Measurements from ENCODE around the gene SLC12A8. TPM values are rescaled to one million over a fixed set of nuclear protein-coding genes. Genes with fewer than 3 reads are reported as not detected.

The SLC12A8 gene
- polyA plus RNA-seq, 4 donors = 0.81 to 25.4 (median 4.9) TPM

- Histone ChIP-seq H3K4me1 (ENCODE audit: control insufficient read depth in 3 of 3, insufficient read depth in 2 of 3, low read depth in 1 of 3, low read length in 2 of 3) (peaks cover 0 to 4% (median 0%) of the 10 kb centered on the region in 3 donors), H3K4me3 (ENCODE audit: low read depth in 1 of 3, low read length in 3 of 3) (no peak overlapping the region), H3K9me3 (ENCODE audit: control insufficient read depth in 2 of 2, insufficient read depth in 1 of 2, low read depth in 1 of 2, low read length in 1 of 2) (no peaks in the 10 kb centered on the region), H3K27me3 (ENCODE audit: control insufficient read depth in 3 of 3, insufficient read depth in 3 of 3, low read length in 3 of 3) (no peaks in the 10 kb centered on the region), H3K36me3 (ENCODE audit: control insufficient read depth in 3 of 3, insufficient read depth in 2 of 3, low read depth in 1 of 3, low read length in 3 of 3) (peaks cover 0 to 24% (median 0%) of the 10 kb centered on the region in 3 donors), H3K27ac (ENCODE audit: low read depth in 1 of 3, low read length in 2 of 3) (no peak overlapping the region)
- no peak for FAIRE-seq
- no peak for DNase-seq
- WGBS, 3 donors = 56 to 82% (median 72%) methylated on average over 11 of the region's 11 CpGs
Measured at GRCh38 chr3:125119752-125120378, 92.7 kb downstream of the SLC12A8 start.

GRCh38 chr3:125118600-125118999 is 93.9 kb downstream of the SLC12A8 start:
- Histone ChIP-seq H3K9me3 (ENCODE audit: control insufficient read depth in 2 of 2, insufficient read depth in 1 of 2, low read depth in 1 of 2, low read length in 1 of 2) (no peaks in the 10 kb centered on the region), H3K27me3 (ENCODE audit: control insufficient read depth in 3 of 3, insufficient read depth in 3 of 3, low read length in 3 of 3) (no peaks in the 10 kb centered on the region), H3K4me3 (ENCODE audit: low read depth in 1 of 3, low read length in 3 of 3) (no peak overlapping the region), H3K36me3 (ENCODE audit: control insufficient read depth in 3 of 3, insufficient read depth in 2 of 3, low read depth in 1 of 3, low read length in 3 of 3) (peaks cover 0 to 24% (median 0%) of the 10 kb centered on the region in 3 donors), H3K27ac (ENCODE audit: low read depth in 1 of 3, low read length in 2 of 3) (no peak overlapping the region), H3K4me1 (ENCODE audit: control insufficient read depth in 3 of 3, insufficient read depth in 2 of 3, low read depth in 1 of 3, low read length in 2 of 3) (peaks cover 0 to 4% (median 0%) of the 10 kb centered on the region in 3 donors)
- no peak for DNase-seq
- WGBS, 3 donors = 97 to 99% (median 97%) methylated on average over 8 of the region's 8 CpGs
- FAIRE-seq = no peak

- WGBS, 3 donors = 77 to 99% (median 88%) methylated on average over 4 of the region's 4 CpGs
- Histone ChIP-seq H3K27ac (ENCODE audit: low read depth in 1 of 3, low read length in 2 of 3) (no peak overlapping the region), H3K36me3 (ENCODE audit: control insufficient read depth in 3 of 3, insufficient read depth in 2 of 3, low read depth in 1 of 3, low read length in 3 of 3) (peaks cover 0 to 27% (median 0%) of the 10 kb centered on the region in 3 donors), H3K4me1 (ENCODE audit: control insufficient read depth in 3 of 3, insufficient read depth in 2 of 3, low read depth in 1 of 3, low read length in 2 of 3) (peaks cover 0 to 4% (median 0%) of the 10 kb centered on the region in 3 donors), H3K4me3 (ENCODE audit: low read depth in 1 of 3, low read length in 3 of 3) (no peak overlapping the region), H3K27me3 (ENCODE audit: control insufficient read depth in 3 of 3, insufficient read depth in 3 of 3, low read length in 3 of 3) (no peaks in the 10 kb centered on the region), H3K9me3 (ENCODE audit: control insufficient read depth in 2 of 2, insufficient read depth in 1 of 2, low read depth in 1 of 2, low read length in 1 of 2) (no peaks in the 10 kb centered on the region)
- DNase-seq = no peak
- no peak for FAIRE-seq
Measured at GRCh38 chr3:125117631-125118191, 94.8 kb downstream of the SLC12A8 start.

- H3K4me1 ChIP-seq (ENCODE audit: control insufficient read depth in 3 of 3, insufficient read depth in 2 of 3, low read depth in 1 of 3, low read length in 2 of 3) = peaks cover 0 to 4% (median 0%) of the 10 kb centered on the region in 3 donors
- no peak overlapping the region for H3K27ac ChIP-seq (ENCODE audit: low read depth in 1 of 3, low read length in 2 of 3)
- FAIRE-seq (no peak), DNase-seq (no peak)
- H3K4me3 ChIP-seq (ENCODE audit: low read depth in 1 of 3, low read length in 3 of 3) = no peak overlapping the region
- H3K27me3 ChIP-seq (ENCODE audit: control insufficient read depth in 3 of 3, insufficient read depth in 3 of 3, low read length in 3 of 3) = no peaks in the 10 kb centered on the region
- no peaks in the 10 kb centered on the region for H3K9me3 ChIP-seq (ENCODE audit: control insufficient read depth in 2 of 2, insufficient read depth in 1 of 2, low read depth in 1 of 2, low read length in 1 of 2)
- peaks cover 0 to 28% (median 0%) of the 10 kb centered on the region in 3 donors for H3K36me3 ChIP-seq (ENCODE audit: control insufficient read depth in 3 of 3, insufficient read depth in 2 of 3, low read depth in 1 of 3, low read length in 3 of 3)
- WGBS, 3 donors = 64 to 78% (median 75%) methylated on average over 6 of the region's 6 CpGs
Measured at GRCh38 chr3:125116311-125117080, 96.1 kb downstream of the SLC12A8 start.

- Histone ChIP-seq H3K4me1 (ENCODE audit: control insufficient read depth in 3 of 3, insufficient read depth in 2 of 3, low read depth in 1 of 3, low read length in 2 of 3) (peaks cover 0 to 4% (median 0%) of the 10 kb centered on the region in 3 donors), H3K27me3 (ENCODE audit: control insufficient read depth in 3 of 3, insufficient read depth in 3 of 3, low read length in 3 of 3) (no peaks in the 10 kb centered on the region), H3K36me3 (ENCODE audit: control insufficient read depth in 3 of 3, insufficient read depth in 2 of 3, low read depth in 1 of 3, low read length in 3 of 3) (peaks cover 0 to 25% (median 0%) of the 10 kb centered on the region in 3 donors), H3K4me3 (ENCODE audit: low read depth in 1 of 3, low read length in 3 of 3) (no peak overlapping the region), H3K9me3 (ENCODE audit: control insufficient read depth in 2 of 2, insufficient read depth in 1 of 2, low read depth in 1 of 2, low read length in 1 of 2) (no peaks in the 10 kb centered on the region), H3K27ac (ENCODE audit: low read depth in 1 of 3, low read length in 2 of 3) (no peak overlapping the region)
- DNase-seq (no peak), FAIRE-seq (no peak)
- 64 to 81% (median 77%) methylated on average over 9 of the region's 9 CpGs for WGBS, 3 donors
Measured at GRCh38 chr3:125115640-125116039, 96.9 kb downstream of the SLC12A8 start.

GRCh38 chr3:125112981-125113380 is 99.6 kb downstream of the SLC12A8 start:
- WGBS, 3 donors = 44 to 77% (median 63%) methylated on average over 1 of the region's 1 CpG
- Histone ChIP-seq H3K27ac (ENCODE audit: low read depth in 1 of 3, low read length in 2 of 3) (no peak overlapping the region), H3K4me3 (ENCODE audit: low read depth in 1 of 3, low read length in 3 of 3) (no peak overlapping the region), H3K9me3 (ENCODE audit: control insufficient read depth in 2 of 2, insufficient read depth in 1 of 2, low read depth in 1 of 2, low read length in 1 of 2) (no peaks in the 10 kb centered on the region), H3K36me3 (ENCODE audit: control insufficient read depth in 3 of 3, insufficient read depth in 2 of 3, low read depth in 1 of 3, low read length in 3 of 3) (peaks cover 0 to 20% (median 0%) of the 10 kb centered on the region in 3 donors), H3K27me3 (ENCODE audit: control insufficient read depth in 3 of 3, insufficient read depth in 3 of 3, low read length in 3 of 3) (no peaks in the 10 kb centered on the region), H3K4me1 (ENCODE audit: control insufficient read depth in 3 of 3, insufficient read depth in 2 of 3, low read depth in 1 of 3, low read length in 2 of 3) (peaks cover 0 to 9% (median 0%) of the 10 kb centered on the region in 3 donors)
- DNase-seq (no peak), FAIRE-seq (no peak)

- no peak overlapping the region for H3K4me3 ChIP-seq (ENCODE audit: low read depth in 1 of 3, low read length in 3 of 3)
- H3K36me3 ChIP-seq (ENCODE audit: control insufficient read depth in 3 of 3, insufficient read depth in 2 of 3, low read depth in 1 of 3, low read length in 3 of 3) = peaks cover 0 to 26% (median 0%) of the 10 kb centered on the region in 3 donors
- DNase-seq (no peak), FAIRE-seq (no peak)
- H3K9me3 ChIP-seq (ENCODE audit: control insufficient read depth in 2 of 2, insufficient read depth in 1 of 2, low read depth in 1 of 2, low read length in 1 of 2) = no peaks in the 10 kb centered on the region
- WGBS, 3 donors = 77 to 87% (median 85%) methylated on average over 3 of the region's 3 CpGs
- H3K27me3 ChIP-seq (ENCODE audit: control insufficient read depth in 3 of 3, insufficient read depth in 3 of 3, low read length in 3 of 3) = no peaks in the 10 kb centered on the region
- peak overlapping the region in 1 of 3 donors; percentile 5 for H3K27ac ChIP-seq (ENCODE audit: low read depth in 1 of 3, low read length in 2 of 3)
- H3K4me1 ChIP-seq (ENCODE audit: control insufficient read depth in 3 of 3, insufficient read depth in 2 of 3, low read depth in 1 of 3, low read length in 2 of 3) = peaks cover 0 to 5% (median 0%) of the 10 kb centered on the region in 3 donors
Measured at GRCh38 chr3:125110876-125111480, 101.6 kb downstream of the SLC12A8 start.
